Gastroesophageal sphincter (tissue), 3 donors: ENCODE results near the gene ZFX.

Experiments used
- CTCF ChIP-seq, 4 experiments: fragments of 200-600 bp in 2 of 4; fragments of 450-650 bp in 2 of 4; sonication (generic) in 1 of 4; IDR thresholded peaks; one replicate each; pipeline ENCODE4 v1.5.1; 2017 to 2019; ENCODE audit warnings: antibody characterized with exemption in 4 of 4, mild to moderate bottlenecking in 2 of 4, moderate library complexity in 2 of 4
- EP300 ChIP-seq: sonication (generic); formaldehyde crosslinking; IDR thresholded peaks from one replicate; pipeline ENCODE4 v1.6.1; 2017; ENCODE audit warnings: antibody characterized with exemption, mild to moderate bottlenecking
- POLR2A ChIP-seq, 2 donors: fragments of 450-650 bp; IDR thresholded peaks; one replicate each; pipeline ENCODE4 v1.6.1; 2017; ENCODE audit warnings: antibody characterized with exemption in 2 of 2, mild to moderate bottlenecking in 2 of 2, moderate library complexity in 1 of 2
- POLR2AphosphoS5 ChIP-seq: sonication (generic); formaldehyde crosslinking; IDR thresholded peaks from one replicate; pipeline ENCODE4 v1.6.1; 2017; ENCODE audit warnings: antibody characterized with exemption

DNA sequence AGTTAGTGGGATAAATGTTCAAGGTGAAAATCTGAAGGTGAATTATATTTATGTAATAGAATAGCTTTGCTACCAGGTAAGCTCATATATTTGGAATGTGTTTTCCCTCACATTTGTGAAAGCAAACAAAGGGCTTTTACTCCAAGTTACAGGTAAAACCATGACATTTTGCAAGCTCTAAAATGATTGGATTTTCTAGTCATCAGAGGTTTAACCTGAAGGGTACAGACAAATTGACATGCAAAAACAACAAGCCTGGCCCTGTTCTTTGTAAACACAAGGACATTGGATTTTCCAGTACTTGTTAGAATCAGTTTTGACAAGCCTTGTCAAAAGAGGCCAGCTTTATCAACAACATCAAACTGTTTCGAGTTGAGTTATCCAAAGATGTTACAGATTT, 51.7 kb downstream of the ZFX start:
- TF ChIP-seq POLR2A (IDR thresholded peaks at IDR 0.05) (no peak), CTCF (IDR thresholded peaks at IDR 0.05) (no peak), POLR2AphosphoS5 (no peak), EP300 (no peak)
